ENCODE measurements around the gene TIAM2. TPM values are rescaled to one million over a fixed set of nuclear protein-coding genes. Genes with fewer than 3 reads are reported as not detected.
"Not testable (repeated sequence)": the region's sequence is repeated elsewhere in the genome, so short reads cannot be mapped to it uniquely, and the experiment has no call there.

The TIAM2 gene
- total RNA-seq, 1 experiment from 2014 or later: 9.1 TPM

DNA sequence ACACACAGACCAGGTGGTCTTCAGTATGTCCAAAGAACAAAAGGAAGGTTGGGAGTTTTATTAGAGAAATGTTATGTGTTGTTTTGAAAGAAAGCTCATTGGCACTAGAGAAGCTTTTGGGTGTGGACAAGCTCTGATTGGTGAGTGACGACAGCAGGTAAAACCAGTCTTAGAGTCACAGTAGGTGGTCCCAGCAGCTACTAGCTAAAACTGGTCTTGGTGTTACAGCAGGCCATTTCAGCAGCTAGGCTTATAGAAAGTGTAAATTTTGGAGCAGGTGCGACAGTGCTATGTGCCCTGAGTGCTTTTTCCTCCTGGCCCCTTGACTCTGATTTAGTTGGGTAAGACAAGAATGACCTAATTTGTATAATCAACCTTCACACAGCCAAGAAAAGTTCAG, 272.3 kb downstream of the TIAM2 start:
- no peaks in the 10 kb centered on the region for H3K9me3 ChIP-seq (ENCODE audit: low read depth, low read length, poor library complexity, severe bottlenecking)
- peaks cover 6% of the 10 kb centered on the region for H3K4me1 ChIP-seq (ENCODE audit: insufficient read depth, low read length, poor library complexity, severe bottlenecking)
- H3K36me3 ChIP-seq (ENCODE audit: insufficient read depth, low read length, poor library complexity, severe bottlenecking): peaks cover 10% of the 10 kb centered on the region
- CTCF ChIA-PET: no interaction called here
- H3K27ac ChIP-seq (ENCODE audit: low read depth, low read length, poor library complexity, severe bottlenecking): no peak overlapping the region
- TF ChIP-seq EZH2 (IDR thresholded peaks at IDR 0.05; ENCODE audit: borderline replicate concordance, low read depth, low read length, poor library complexity, severe bottlenecking): no peak
- TF ChIP-seq, protein P1, sequence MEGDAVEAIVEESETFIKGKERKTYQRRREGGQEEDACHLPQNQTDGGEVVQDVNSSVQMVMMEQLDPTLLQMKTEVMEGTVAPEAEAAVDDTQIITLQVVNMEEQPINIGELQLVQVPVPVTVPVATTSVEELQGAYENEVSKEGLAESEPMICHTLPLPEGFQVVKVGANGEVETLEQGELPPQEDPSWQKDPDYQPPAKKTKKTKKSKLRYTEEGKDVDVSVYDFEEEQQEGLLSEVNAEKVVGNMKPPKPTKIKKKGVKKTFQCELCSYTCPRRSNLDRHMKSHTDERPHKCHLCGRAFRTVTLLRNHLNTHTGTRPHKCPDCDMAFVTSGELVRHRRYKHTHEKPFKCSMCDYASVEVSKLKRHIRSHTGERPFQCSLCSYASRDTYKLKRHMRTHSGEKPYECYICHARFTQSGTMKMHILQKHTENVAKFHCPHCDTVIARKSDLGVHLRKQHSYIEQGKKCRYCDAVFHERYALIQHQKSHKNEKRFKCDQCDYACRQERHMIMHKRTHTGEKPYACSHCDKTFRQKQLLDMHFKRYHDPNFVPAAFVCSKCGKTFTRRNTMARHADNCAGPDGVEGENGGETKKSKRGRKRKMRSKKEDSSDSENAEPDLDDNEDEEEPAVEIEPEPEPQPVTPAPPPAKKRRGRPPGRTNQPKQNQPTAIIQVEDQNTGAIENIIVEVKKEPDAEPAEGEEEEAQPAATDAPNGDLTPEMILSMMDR (conservative IDR thresholded peaks at IDR 0.05; ENCODE audit: low read depth, low read length): no peak
- no peak overlapping the region for H3K4me3 ChIP-seq (ENCODE audit: low read depth, low read length, poor library complexity, severe bottlenecking)
- intact Hi-C loops (cut with micrococcal nuclease; ENCODE audit: unreplicated experiment): no loop called here
- DNase-seq (ENCODE audit: low spot score): no peak
- BruUV-seq (replicated peaks): no TSS peak
- POLR2A ChIA-PET (ENCODE audit: low non-redundant PET): no interaction called here
- H3K27me3 ChIP-seq (replicated peaks; ENCODE audit: insufficient read depth, low read depth, low read length, poor library complexity): no peaks in the 10 kb centered on the region

DNA sequence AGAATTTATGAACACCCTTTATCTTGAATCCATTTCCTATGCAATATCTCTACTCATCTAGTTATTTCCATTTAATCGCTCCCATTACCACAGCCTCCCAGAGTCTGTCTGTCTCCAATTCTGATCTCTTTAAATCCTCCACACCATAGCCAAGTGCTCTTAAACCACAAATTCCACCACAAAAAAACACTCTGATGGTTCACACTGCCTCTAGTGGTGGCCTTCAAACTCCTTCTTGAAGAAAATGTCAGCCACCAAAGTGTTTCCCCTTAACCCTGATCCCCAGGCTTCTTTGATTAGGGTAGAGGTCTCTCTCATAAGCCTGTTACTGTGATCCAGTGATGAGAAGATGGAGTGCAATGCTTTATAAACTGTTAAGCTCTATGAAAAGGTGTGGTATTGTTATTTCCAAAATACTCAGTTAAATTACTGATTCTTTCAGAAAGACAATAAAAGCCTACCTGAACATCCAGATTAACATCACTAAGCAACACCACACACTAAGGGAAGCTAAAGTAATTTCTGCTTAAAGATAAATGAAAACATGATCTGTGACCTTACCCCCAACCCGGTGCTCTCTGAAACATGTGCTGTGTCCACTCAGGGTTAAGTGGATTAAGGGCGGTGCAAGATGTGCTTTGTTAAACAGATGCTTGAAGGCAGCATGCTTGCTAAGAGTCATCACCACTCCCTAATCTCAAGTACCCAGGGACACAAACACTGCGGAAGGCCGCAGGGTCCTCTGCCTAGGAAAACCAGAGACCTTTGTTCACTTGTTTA, 273.2 kb downstream of the TIAM2 start:
- H3K4me1 ChIP-seq (ENCODE audit: insufficient read depth, low read length, poor library complexity, severe bottlenecking): peaks cover 14% of the 10 kb centered on the region
- TF ChIP-seq, protein P1 (conservative IDR thresholded peaks at IDR 0.05; ENCODE audit: low read depth, low read length): peak; percentile 66
- H3K36me3 ChIP-seq (ENCODE audit: insufficient read depth, low read length, poor library complexity, severe bottlenecking): peaks cover 18% of the 10 kb centered on the region
- BruUV-seq (replicated peaks); POLR2A ChIA-PET (ENCODE audit: low non-redundant PET); intact Hi-C loops (cut with micrococcal nuclease; ENCODE audit: unreplicated experiment); H3K9me3 ChIP-seq (ENCODE audit: low read depth, low read length, poor library complexity, severe bottlenecking); H3K27me3 ChIP-seq (replicated peaks; ENCODE audit: insufficient read depth, low read depth, low read length, poor library complexity); H3K27ac ChIP-seq (ENCODE audit: low read depth, low read length, poor library complexity, severe bottlenecking); H3K4me3 ChIP-seq (ENCODE audit: low read depth, low read length, poor library complexity, severe bottlenecking); CTCF ChIA-PET: not testable (repeated sequence)
- DNase-seq (ENCODE audit: low spot score): peak; percentile 57

DNA sequence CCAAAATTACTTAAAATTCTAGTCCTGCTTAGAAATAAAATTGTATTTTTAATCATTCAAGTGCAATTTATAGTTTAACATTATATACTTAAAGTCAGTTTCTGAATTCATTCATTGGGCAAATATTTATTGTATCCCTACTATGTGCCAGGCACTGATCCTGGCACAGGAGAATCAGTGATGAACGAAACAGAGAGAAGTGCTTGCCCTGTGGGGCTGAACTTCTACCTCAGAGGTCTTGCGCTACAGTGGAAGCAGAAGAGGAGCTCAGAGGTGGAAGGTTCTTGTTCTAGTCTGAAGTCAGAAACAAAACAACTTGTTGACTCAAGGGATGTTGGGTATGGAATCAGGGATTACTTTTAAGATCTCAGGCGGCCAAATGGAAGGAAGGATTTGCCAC, 274.6 kb downstream of the TIAM2 start:
- no TSS peak for BruUV-seq (replicated peaks)
- ChIA-PET CTCF (no interaction called here), POLR2A (ENCODE audit: low non-redundant PET) (no interaction called here)
- H3K9me3 ChIP-seq (ENCODE audit: low read depth, low read length, poor library complexity, severe bottlenecking): no peaks in the 10 kb centered on the region
- intact Hi-C loops (cut with micrococcal nuclease; ENCODE audit: unreplicated experiment): no loop called here
- no peak for DNase-seq (ENCODE audit: low spot score)
- H3K27me3 ChIP-seq (replicated peaks; ENCODE audit: insufficient read depth, low read depth, low read length, poor library complexity): no peaks in the 10 kb centered on the region
- TF ChIP-seq, protein P1 (conservative IDR thresholded peaks at IDR 0.05; ENCODE audit: low read depth, low read length): no peak
- TF ChIP-seq EZH2 (IDR thresholded peaks at IDR 0.05; ENCODE audit: borderline replicate concordance, low read depth, low read length, poor library complexity, severe bottlenecking): no peak
- H3K36me3 ChIP-seq (ENCODE audit: insufficient read depth, low read length, poor library complexity, severe bottlenecking): peaks cover 13% of the 10 kb centered on the region
- H3K4me1 ChIP-seq (ENCODE audit: insufficient read depth, low read length, poor library complexity, severe bottlenecking): peaks cover 21% of the 10 kb centered on the region
- H3K27ac ChIP-seq (ENCODE audit: low read depth, low read length, poor library complexity, severe bottlenecking): no peak overlapping the region
- H3K4me3 ChIP-seq (ENCODE audit: low read depth, low read length, poor library complexity, severe bottlenecking): no peak overlapping the region

All from A673 (cell line).